Stimulated activated CD4-positive, alpha-beta T cell treated with anti-CD3 and anti-CD28 coated beads, Interleukin-12 subunit alpha, Interleukin-12 subunit beta, amount 100 ng/mL, for 48 hours (primary cell): ENCODE data around the gene USO1.
"Not testable (repeated sequence)": the region's sequence is repeated elsewhere in the genome, so short reads cannot be mapped to it uniquely, and the experiment has no call there.

Experiments used
- DNase-seq, 3 donors: peaks; one replicate each; pipeline ENCODE4 v3.0.0-alpha.2; 2020; ENCODE audit warnings: low read depth in 2 of 3, low spot score in 1 of 3

Gene USO1

GRCh38 chr4:75714704-75715103 is 9.7 kb upstream of the USO1 start:
- no peak for DNase-seq

- no peak for DNase-seq
These were observed 9.1 kb upstream of the USO1 start for GRCh38 chr4:75715105-75715799.

GRCh38 chr4:75716054-75716453 is 8.3 kb upstream of the USO1 start:
- DNase-seq = not testable (repeated sequence)

GRCh38 chr4:75717408-75717807 is 7.0 kb upstream of the USO1 start:
- no peak for DNase-seq

GRCh38 chr4:75718529-75718928 is 5.8 kb upstream of the USO1 start:
- no peak for DNase-seq

GRCh38 chr4:75722417-75722816 is 2.0 kb upstream of the USO1 start:
- no peak for DNase-seq

- no peak for DNase-seq
These were observed 963 bp upstream of the USO1 start for GRCh38 chr4:75723163-75724065.

- peak; percentile 43 to 59 (median 49) for DNase-seq
These were observed 719 bp downstream of the USO1 start for GRCh38 chr4:75724867-75725724.

GRCh38 chr4:75725942-75726538 is 1.7 kb downstream of the USO1 start:
- DNase-seq = not testable (repeated sequence)

- no peak for DNase-seq
These were observed 2.2 kb downstream of the USO1 start for GRCh38 chr4:75726577-75726976.

GRCh38 chr4:75727073-75727472 is 2.7 kb downstream of the USO1 start:
- no peak for DNase-seq

GRCh38 chr4:75729836-75730235 is 5.5 kb downstream of the USO1 start:
- DNase-seq = no peak

- no peak for DNase-seq
These were observed 9.0 kb downstream of the USO1 start for GRCh38 chr4:75733369-75733768.

GRCh38 chr4:75735525-75735924 is 11.1 kb downstream of the USO1 start:
- DNase-seq = no peak

GRCh38 chr4:75736862-75737261 is 12.5 kb downstream of the USO1 start:
- DNase-seq = no peak

GRCh38 chr4:75737398-75737797 is 13.0 kb downstream of the USO1 start:
- no peak for DNase-seq

- no peak for DNase-seq
These were observed 16.6 kb downstream of the USO1 start for GRCh38 chr4:75741027-75741426.

GRCh38 chr4:75742451-75742850 is 18.1 kb downstream of the USO1 start:
- no peak for DNase-seq

GRCh38 chr4:75745161-75745560 is 20.8 kb downstream of the USO1 start:
- no peak for DNase-seq

- DNase-seq = no peak
These were observed 21.4 kb downstream of the USO1 start for GRCh38 chr4:75745721-75746199.

GRCh38 chr4:75752637-75753036 is 28.3 kb downstream of the USO1 start:
- no peak for DNase-seq
